IgD-negative memory B cell (primary cell): ENCODE data around the gene TNFRSF1A. TPM values are rescaled to one million over a fixed set of nuclear protein-coding genes. Genes with fewer than 3 reads are reported as not detected.
"Not testable (repeated sequence)": the region's sequence is repeated elsewhere in the genome, so short reads cannot be mapped to it uniquely, and the experiment has no call there.

Experiments used
- H3K27ac Mint-ChIP-seq, 3 donors: one replicate each; pipeline ENCODE4 v1.8.0; 2020 to 2022; ENCODE audit warnings: mild to moderate bottlenecking in 3 of 3, mixed read lengths in 3 of 3, moderate library complexity in 1 of 3
- H3K27me3 Mint-ChIP-seq: one replicate; pipeline ENCODE4 v1.8.0; 2021; ENCODE audit warnings: mixed read lengths
- H3K36me3 Mint-ChIP-seq: one replicate; pipeline ENCODE4 v1.8.0; 2020; ENCODE audit warnings: mild to moderate bottlenecking, mixed read lengths
- H3K4me1 Mint-ChIP-seq, 3 donors: one replicate each; pipeline ENCODE4 v1.8.0; 2020 to 2022; ENCODE audit warnings: mixed read lengths in 3 of 3, mild to moderate bottlenecking in 1 of 3
- H3K4me3 Mint-ChIP-seq, 4 donors: one replicate each; pipeline ENCODE4 v1.8.0; 2020 to 2022; ENCODE audit warnings: mild to moderate bottlenecking in 4 of 4, mixed read lengths in 4 of 4, moderate library complexity in 3 of 4
- H3K9me3 Mint-ChIP-seq, 3 donors: one replicate each; pipeline ENCODE4 v1.8.0; 2020 to 2021; ENCODE audit warnings: mixed read lengths in 3 of 3, mild to moderate bottlenecking in 1 of 3
- polyA plus RNA-seq: library from polyadenylated mRNA; unstranded; fragments of 300-500 nt; fragmentation: Illumina TruSeq; gene quantifications from one replicate; pipeline ENCODE4 v1.2.3, GENCODE V29; 2021

Gene TNFRSF1A
- polyA plus RNA-seq, 1 donor from 2014 or later, result 2.4 TPM

GRCh38 chr12:6338955-6339354 is 2.9 kb downstream of the TNFRSF1A start:
- no peaks in the 10 kb centered on the region for H3K36me3 Mint-ChIP-seq
- H3K4me3 Mint-ChIP-seq, result no peak overlapping the region
- H3K4me1 Mint-ChIP-seq, result peaks cover 8 to 26% (median 11%) of the 10 kb centered on the region in 3 donors
- H3K9me3 Mint-ChIP-seq, result no peaks in the 10 kb centered on the region
- H3K27me3 Mint-ChIP-seq, result peaks cover 56% of the 10 kb centered on the region
- H3K27ac Mint-ChIP-seq, result no peak overlapping the region

- not testable (repeated sequence) for H3K36me3 Mint-ChIP-seq
- H3K27me3 Mint-ChIP-seq, result peaks cover 56% of the 10 kb centered on the region
Observed at GRCh38 chr12:6338536-6338935, 3.3 kb downstream of the TNFRSF1A start.

GRCh38 chr12:6337958-6338433 is 3.9 kb downstream of the TNFRSF1A start:
- peaks cover 56% of the 10 kb centered on the region for H3K27me3 Mint-ChIP-seq
- H3K27ac Mint-ChIP-seq, result no peak overlapping the region
- no peak overlapping the region for H3K4me3 Mint-ChIP-seq
- no peaks in the 10 kb centered on the region for H3K9me3 Mint-ChIP-seq
- H3K4me1 Mint-ChIP-seq, result peaks cover 11 to 26% (median 11%) of the 10 kb centered on the region in 3 donors
- no peaks in the 10 kb centered on the region for H3K36me3 Mint-ChIP-seq

More at GRCh38 chr12:6338536-6338935, 3.3 kb downstream of the TNFRSF1A start:
- peaks cover 10 to 26% (median 11%) of the 10 kb centered on the region in 3 donors for H3K4me1 Mint-ChIP-seq
- not testable (repeated sequence) for H3K4me3 Mint-ChIP-seq, H3K27ac Mint-ChIP-seq, H3K9me3 Mint-ChIP-seq

- H3K27ac Mint-ChIP-seq, result peak overlapping the region in 1 of 3 donors; percentile 36
- H3K27me3 Mint-ChIP-seq, result peaks cover 55% of the 10 kb centered on the region
- H3K36me3 Mint-ChIP-seq, result no peaks in the 10 kb centered on the region
- H3K9me3 Mint-ChIP-seq, result no peaks in the 10 kb centered on the region
- H3K4me1 Mint-ChIP-seq, result peaks cover 11 to 24% (median 14%) of the 10 kb centered on the region in 3 donors
- peak overlapping the region in 2 of 4 donors; percentile 75 to 87 for H3K4me3 Mint-ChIP-seq
Observed at GRCh38 chr12:6336889-6337853, 4.7 kb downstream of the TNFRSF1A start.

GRCh38 chr12:6336079-6336888 is 5.6 kb downstream of the TNFRSF1A start:
- Mint-ChIP-seq H3K27ac (peak overlapping the region in 1 of 3 donors; percentile 36), H3K4me3 (peak overlapping the region in 2 of 4 donors; percentile 83 to 87)

GRCh38 chr12:6335451-6336078 is 6.3 kb downstream of the TNFRSF1A start:
- peaks cover 52% of the 10 kb centered on the region for H3K27me3 Mint-ChIP-seq
- H3K9me3 Mint-ChIP-seq, result no peaks in the 10 kb centered on the region
- no peak overlapping the region for H3K27ac Mint-ChIP-seq
- peak overlapping the region in 3 of 4 donors; percentile 51 to 87 (median 83) for H3K4me3 Mint-ChIP-seq
- no peaks in the 10 kb centered on the region for H3K36me3 Mint-ChIP-seq
- H3K4me1 Mint-ChIP-seq, result peaks cover 11 to 30% (median 16%) of the 10 kb centered on the region in 3 donors

More at GRCh38 chr12:6336079-6336888, 5.6 kb downstream of the TNFRSF1A start:
- Mint-ChIP-seq H3K9me3 (no peaks in the 10 kb centered on the region), H3K27me3 (peaks cover 51% of the 10 kb centered on the region), H3K4me1 (peaks cover 11 to 26% (median 14%) of the 10 kb centered on the region in 3 donors), H3K36me3 (no peaks in the 10 kb centered on the region)

- no peaks in the 10 kb centered on the region for H3K9me3 Mint-ChIP-seq
- peaks cover 16 to 35% (median 22%) of the 10 kb centered on the region in 3 donors for H3K4me1 Mint-ChIP-seq
- H3K4me3 Mint-ChIP-seq, result peak overlapping the region in 1 of 4 donors; percentile 87
- H3K36me3 Mint-ChIP-seq, result no peaks in the 10 kb centered on the region
- H3K27ac Mint-ChIP-seq, result peak overlapping the region in 1 of 3 donors; percentile 19
- peaks cover 52% of the 10 kb centered on the region for H3K27me3 Mint-ChIP-seq
Observed at GRCh38 chr12:6334940-6335450, 6.9 kb downstream of the TNFRSF1A start.

- Mint-ChIP-seq H3K9me3 (no peaks in the 10 kb centered on the region), H3K4me1 (peaks cover 18 to 38% (median 23%) of the 10 kb centered on the region in 3 donors), H3K27me3 (peaks cover 52% of the 10 kb centered on the region), H3K36me3 (no peaks in the 10 kb centered on the region), H3K4me3 (no peak overlapping the region), H3K27ac (peak overlapping the region in 1 of 3 donors; percentile 94)
Observed at GRCh38 chr12:6334359-6334758, 7.5 kb downstream of the TNFRSF1A start.

GRCh38 chr12:6333566-6333965 is 8.3 kb downstream of the TNFRSF1A start:
- Mint-ChIP-seq H3K27me3 (peaks cover 56% of the 10 kb centered on the region), H3K27ac (peak overlapping the region in 1 of 3 donors; percentile 94)

GRCh38 chr12:6333029-6333428 is 8.8 kb downstream of the TNFRSF1A start:
- no peak overlapping the region for H3K4me3 Mint-ChIP-seq
- H3K9me3 Mint-ChIP-seq, result no peaks in the 10 kb centered on the region
- H3K4me1 Mint-ChIP-seq, result peaks cover 18 to 38% (median 23%) of the 10 kb centered on the region in 3 donors
- no peaks in the 10 kb centered on the region for H3K36me3 Mint-ChIP-seq
- H3K27me3 Mint-ChIP-seq, result peaks cover 59% of the 10 kb centered on the region
- H3K27ac Mint-ChIP-seq, result peak overlapping the region in 2 of 3 donors; percentile 13 to 94

More at GRCh38 chr12:6333566-6333965, 8.3 kb downstream of the TNFRSF1A start:
- Mint-ChIP-seq H3K9me3 (no peaks in the 10 kb centered on the region), H3K36me3 (no peaks in the 10 kb centered on the region), H3K4me3 (peak overlapping the region in 2 of 4 donors; percentile 17 to 78), H3K4me1 (peaks cover 18 to 38% (median 23%) of the 10 kb centered on the region in 3 donors)

- Mint-ChIP-seq H3K27me3 (peaks cover 60% of the 10 kb centered on the region), H3K27ac (peak overlapping the region in 1 of 3 donors; percentile 13)
Observed at GRCh38 chr12:6332459-6332858, 9.4 kb downstream of the TNFRSF1A start.

GRCh38 chr12:6330999-6331714 is 10.7 kb downstream of the TNFRSF1A start:
- Mint-ChIP-seq H3K36me3 (no peaks in the 10 kb centered on the region), H3K9me3 (no peaks in the 10 kb centered on the region), H3K4me1 (peaks cover 12 to 28% (median 22%) of the 10 kb centered on the region in 3 donors), H3K27me3 (peaks cover 60% of the 10 kb centered on the region), H3K4me3 (peak overlapping the region in 2 of 4 donors; percentile 28 to 60), H3K27ac (no peak overlapping the region)

More at GRCh38 chr12:6332459-6332858, 9.4 kb downstream of the TNFRSF1A start:
- H3K9me3 Mint-ChIP-seq, result no peaks in the 10 kb centered on the region
- H3K36me3 Mint-ChIP-seq, result no peaks in the 10 kb centered on the region
- H3K4me3 Mint-ChIP-seq, result peak overlapping the region in 1 of 4 donors; percentile 37
- peaks cover 16 to 37% (median 23%) of the 10 kb centered on the region in 3 donors for H3K4me1 Mint-ChIP-seq

- H3K4me3 Mint-ChIP-seq, result peak overlapping the region in 3 of 4 donors; percentile 21 to 81 (median 60)
- peak overlapping the region; percentile 35 to 82 (median 53) for H3K27ac Mint-ChIP-seq
- no peaks in the 10 kb centered on the region for H3K36me3 Mint-ChIP-seq
- H3K9me3 Mint-ChIP-seq, result no peaks in the 10 kb centered on the region
- H3K27me3 Mint-ChIP-seq, result peaks cover 57% of the 10 kb centered on the region
- H3K4me1 Mint-ChIP-seq, result peaks cover 7 to 19% (median 16%) of the 10 kb centered on the region in 3 donors
Observed at GRCh38 chr12:6330192-6330591, 11.7 kb downstream of the TNFRSF1A start.
